Karpas-422 (cell line): Measurements from ENCODE around the gene PNO1. TPM values are rescaled to one million over a fixed set of nuclear protein-coding genes. Genes with fewer than 3 reads are reported as not detected.
A peak's percentile ranks its signal among the peaks of the same experiment; 100 is the strongest.

ENCODE experiments used
- DNase-seq: peaks from one replicate; pipeline ENCODE4 v3.0.0-alpha.2; 2015
- H2AFZ ChIP-seq: fragments of 200-600 bp; sonication (generic); 2 replicates; pipeline ENCODE4 v1.6.1; 2014; ENCODE audit warnings: antibody characterized with exemption, low read length, mixed read lengths
- H3K27ac ChIP-seq: fragments of 200-600 bp; sonication (generic); 2 replicates; pipeline ENCODE4 v1.5.1; 2014; ENCODE audit warnings: mild to moderate bottlenecking, low read length, moderate library complexity
- H3K27me3 ChIP-seq: fragments of 200-600 bp; sonication (generic); 2 replicates; pipeline ENCODE4 v1.6.1; 2014; ENCODE audit warnings: low read length, mixed read lengths
- H3K36me3 ChIP-seq: fragments of 200-600 bp; sonication (generic); 2 replicates; pipeline ENCODE4 v1.6.1; 2014; ENCODE audit warnings: low read length, mixed read lengths; ENCODE audit not compliant: insufficient read depth
- H3K4me1 ChIP-seq: fragments of 200-600 bp; sonication (generic); 2 replicates; pipeline ENCODE4 v1.6.1; 2014; ENCODE audit warnings: mild to moderate bottlenecking, low read length, mixed read lengths
- H3K4me2 ChIP-seq: fragments of 200-600 bp; sonication (generic); 2 replicates; pipeline ENCODE4 v1.6.1; 2014; ENCODE audit warnings: low read length, low read depth, mild to moderate bottlenecking; ENCODE audit not compliant: poor library complexity, severe bottlenecking
- H3K4me3 ChIP-seq: fragments of 200-600 bp; sonication (generic); 2 replicates; pipeline ENCODE4 v1.5.1; 2014; ENCODE audit warnings: mild to moderate bottlenecking, antibody characterized with exemption, low read length, mixed read lengths
- H3K79me2 ChIP-seq: fragments of 200-600 bp; sonication (generic); 2 replicates; pipeline ENCODE4 v1.6.1; 2014; ENCODE audit warnings: mild to moderate bottlenecking, low read length, mixed read lengths
- H3K9ac ChIP-seq: fragments of 200-600 bp; sonication (generic); 2 replicates; pipeline ENCODE4 v1.6.0; 2014; ENCODE audit warnings: low read length
- H3K9me2 ChIP-seq: fragments of 200-600 bp; sonication (generic), shearing (Covaris generic); replicated peaks from 2 replicates; pipeline ENCODE4 v1.6.0; 2014; ENCODE audit warnings: mild to moderate bottlenecking, low read length, moderate library complexity; ENCODE audit not compliant: insufficient read depth
- H3K9me3 ChIP-seq: fragments of 300-700, 200-600 bp; sonication (generic); 2 replicates; pipeline ENCODE4 v1.6.1; 2014; ENCODE audit warnings: low read length, mixed read lengths
- H4K20me1 ChIP-seq: fragments of 200-600 bp; sonication (generic); 2 replicates; pipeline ENCODE4 v1.6.1; 2014; ENCODE audit warnings: mild to moderate bottlenecking, antibody characterized with exemption, low read length, low read depth; ENCODE audit not compliant: insufficient read depth
- total RNA-seq: library from RNA; depleted of rRNA; stranded (reverse); fragments of >200 nt; shearing (Covaris generic); gene quantifications from 2 replicates; pipeline ENCODE4 v1.2.3, GENCODE V29; 2014; ENCODE audit warnings: low replicate concordance

PNO1 gene
- total RNA-seq, 1 experiment from 2014 or later: 28.3 TPM

GRCh38 chr2:68177541-68177940, 19.9 kb downstream of the PNO1 start:
- H3K9me3 ChIP-seq: no peaks in the 10 kb centered on the region
- H3K9me2 ChIP-seq: no peaks in the 10 kb centered on the region
- H3K4me2 ChIP-seq: no peak overlapping the region
- H3K27me3 ChIP-seq: no peaks in the 10 kb centered on the region
- H3K4me3 ChIP-seq: no peak overlapping the region
- DNase-seq: no peak
- peaks cover 69% of the 10 kb centered on the region for H3K79me2 ChIP-seq
- H4K20me1 ChIP-seq: no peaks in the 10 kb centered on the region
- H2AFZ ChIP-seq: no peak overlapping the region
- peaks cover 72% of the 10 kb centered on the region for H3K36me3 ChIP-seq
- peaks cover 48% of the 10 kb centered on the region for H3K4me1 ChIP-seq
- no peak overlapping the region for H3K27ac ChIP-seq
- no peak overlapping the region for H3K9ac ChIP-seq

GRCh38 chr2:68178432-68178831, 20.7 kb downstream of the PNO1 start:
- no peaks in the 10 kb centered on the region for H3K9me2 ChIP-seq
- peaks cover 42% of the 10 kb centered on the region for H3K4me1 ChIP-seq
- no peak overlapping the region for H3K9ac ChIP-seq
- no peaks in the 10 kb centered on the region for H3K27me3 ChIP-seq
- H3K36me3 ChIP-seq: peaks cover 76% of the 10 kb centered on the region
- no peak overlapping the region for H3K4me2 ChIP-seq
- H4K20me1 ChIP-seq: no peaks in the 10 kb centered on the region
- H3K4me3 ChIP-seq: no peak overlapping the region
- H3K9me3 ChIP-seq: no peaks in the 10 kb centered on the region
- DNase-seq: no peak
- H3K79me2 ChIP-seq: peaks cover 77% of the 10 kb centered on the region
- no peak overlapping the region for H3K27ac ChIP-seq
- no peak overlapping the region for H2AFZ ChIP-seq

GRCh38 chr2:68178954-68179627, 21.4 kb downstream of the PNO1 start:
- no peaks in the 10 kb centered on the region for H3K27me3 ChIP-seq
- H3K4me1 ChIP-seq: peaks cover 35% of the 10 kb centered on the region
- no peaks in the 10 kb centered on the region for H3K9me2 ChIP-seq
- H2AFZ ChIP-seq: no peak overlapping the region
- H3K9ac ChIP-seq: no peak overlapping the region
- H3K9me3 ChIP-seq: no peaks in the 10 kb centered on the region
- no peak overlapping the region for H3K27ac ChIP-seq
- no peaks in the 10 kb centered on the region for H4K20me1 ChIP-seq
- DNase-seq: no peak
- H3K36me3 ChIP-seq: peaks cover 76% of the 10 kb centered on the region
- H3K79me2 ChIP-seq: peaks cover 84% of the 10 kb centered on the region
- H3K4me2 ChIP-seq: no peak overlapping the region
- no peak overlapping the region for H3K4me3 ChIP-seq

GRCh38 chr2:68182902-68183301, 25.2 kb downstream of the PNO1 start:
- Histone ChIP-seq H3K4me1 (peaks cover 31% of the 10 kb centered on the region), H3K79me2 (peaks cover 88% of the 10 kb centered on the region), H3K9me3 (no peaks in the 10 kb centered on the region), H4K20me1 (no peaks in the 10 kb centered on the region), H3K27me3 (no peaks in the 10 kb centered on the region), H3K9me2 (no peaks in the 10 kb centered on the region), H3K4me3 (no peak overlapping the region), H3K9ac (no peak overlapping the region), H2AFZ (no peak overlapping the region), H3K27ac (no peak overlapping the region), H3K36me3 (peaks cover 69% of the 10 kb centered on the region; the same call in 1 of the 2 replicates), H3K4me2 (no peak overlapping the region)
- DNase-seq: no peak

- H3K4me1 ChIP-seq: peaks cover 37% of the 10 kb centered on the region
- no peak overlapping the region for H2AFZ ChIP-seq
- H3K4me3 ChIP-seq: no peak overlapping the region
- no peaks in the 10 kb centered on the region for H3K9me2 ChIP-seq
- no peak overlapping the region for H3K9ac ChIP-seq
- peaks cover 47% of the 10 kb centered on the region; the same call in 1 of the 2 replicates for H3K36me3 ChIP-seq
- H3K4me2 ChIP-seq: no peak overlapping the region
- peaks cover 87% of the 10 kb centered on the region for H3K79me2 ChIP-seq
- H3K27ac ChIP-seq: peak overlapping the region; percentile 1; the same call in 1 of the 2 replicates
- peak; percentile 93 for DNase-seq
- no peaks in the 10 kb centered on the region for H3K9me3 ChIP-seq
- no peaks in the 10 kb centered on the region for H3K27me3 ChIP-seq
- H4K20me1 ChIP-seq: no peaks in the 10 kb centered on the region
Observed at GRCh38 chr2:68185541-68186164, 28.0 kb downstream of the PNO1 start.

GRCh38 chr2:68187329-68187728, 29.6 kb downstream of the PNO1 start:
- Histone ChIP-seq H3K4me2 (no peak overlapping the region), H3K9ac (no peak overlapping the region), H3K27ac (no peak overlapping the region), H2AFZ (no peak overlapping the region), H3K27me3 (no peaks in the 10 kb centered on the region), H3K9me3 (no peaks in the 10 kb centered on the region), H3K9me2 (no peaks in the 10 kb centered on the region), H3K4me1 (peaks cover 45% of the 10 kb centered on the region), H4K20me1 (no peaks in the 10 kb centered on the region), H3K36me3 (peaks cover 36% of the 10 kb centered on the region; the same call in 1 of the 2 replicates), H3K4me3 (no peak overlapping the region), H3K79me2 (peaks cover 90% of the 10 kb centered on the region)
- no peak for DNase-seq

GRCh38 chr2:68188831-68189230, 31.1 kb downstream of the PNO1 start:
- DNase-seq: no peak
- Histone ChIP-seq H3K4me1 (peaks cover 58% of the 10 kb centered on the region), H3K9me3 (no peaks in the 10 kb centered on the region), H3K9ac (no peak overlapping the region), H3K27ac (peak overlapping the region; percentile 19; the same call in 1 of the 2 replicates), H3K4me2 (peak overlapping the region; percentile 41), H3K36me3 (peaks cover 24% of the 10 kb centered on the region; the same call in 1 of the 2 replicates), H3K27me3 (no peaks in the 10 kb centered on the region), H2AFZ (no peak overlapping the region), H4K20me1 (no peaks in the 10 kb centered on the region), H3K9me2 (no peaks in the 10 kb centered on the region), H3K4me3 (no peak overlapping the region), H3K79me2 (peaks cover 92% of the 10 kb centered on the region)

- Histone ChIP-seq H3K9me2 (no peaks in the 10 kb centered on the region), H3K27ac (peak overlapping the region; percentile 16; the same call in 1 of the 2 replicates), H3K4me2 (no peak overlapping the region), H2AFZ (no peak overlapping the region), H3K4me3 (no peak overlapping the region), H3K27me3 (no peaks in the 10 kb centered on the region), H3K9ac (no peak overlapping the region), H3K79me2 (peaks cover 94% of the 10 kb centered on the region), H3K36me3 (peaks cover 16% of the 10 kb centered on the region; the same call in 1 of the 2 replicates), H3K9me3 (no peaks in the 10 kb centered on the region), H4K20me1 (no peaks in the 10 kb centered on the region), H3K4me1 (peaks cover 71% of the 10 kb centered on the region)
- DNase-seq: no peak
Observed at GRCh38 chr2:68189991-68190784, 32.5 kb downstream of the PNO1 start.
